Peyer's patch (tissue), 4 donors: ENCODE data around the gene LAMA5.

ENCODE experiments used
- POLR2A ChIP-seq, 2 donors: fragments of 450-650 bp; IDR thresholded peaks; one replicate each; pipeline ENCODE4 v1.5.1; 2017; ENCODE audit warnings: antibody characterized with exemption in 2 of 2, mild to moderate bottlenecking in 2 of 2, moderate library complexity in 2 of 2
- TF ChIP-seq, protein P1 (sequence below), 6 experiments: fragments of 450-650 bp in 4 of 6; fragments of 200-600 bp in 2 of 6; sonication (generic) in 1 of 6; IDR thresholded peaks; one replicate each; pipeline ENCODE4 v1.5.1; 2017 to 2019; ENCODE audit warnings: antibody characterized with exemption in 6 of 6, mild to moderate bottlenecking in 3 of 6, moderate library complexity in 1 of 6

DNA sequence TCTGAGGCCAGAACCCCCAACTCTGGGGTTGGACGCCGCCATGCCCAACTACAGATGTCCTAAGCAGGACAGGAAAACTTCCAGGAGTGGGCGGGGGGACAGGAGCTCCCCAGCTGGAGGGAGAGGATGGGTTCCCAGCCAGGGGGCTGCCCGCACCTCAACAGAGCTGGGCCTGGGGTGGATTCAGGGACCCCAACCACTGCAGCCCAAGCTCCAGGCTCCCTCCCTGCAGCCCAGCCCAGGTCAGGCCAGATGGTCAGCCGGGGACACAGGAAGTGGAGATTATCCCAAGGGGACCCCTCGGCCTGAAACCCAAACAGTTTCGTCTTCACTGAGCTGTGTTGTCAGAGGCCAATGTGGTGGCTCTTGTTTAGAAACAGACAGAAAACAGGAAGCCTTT lies 9.4 kb downstream of the LAMA5 start:
- TF ChIP-seq, protein P1, sequence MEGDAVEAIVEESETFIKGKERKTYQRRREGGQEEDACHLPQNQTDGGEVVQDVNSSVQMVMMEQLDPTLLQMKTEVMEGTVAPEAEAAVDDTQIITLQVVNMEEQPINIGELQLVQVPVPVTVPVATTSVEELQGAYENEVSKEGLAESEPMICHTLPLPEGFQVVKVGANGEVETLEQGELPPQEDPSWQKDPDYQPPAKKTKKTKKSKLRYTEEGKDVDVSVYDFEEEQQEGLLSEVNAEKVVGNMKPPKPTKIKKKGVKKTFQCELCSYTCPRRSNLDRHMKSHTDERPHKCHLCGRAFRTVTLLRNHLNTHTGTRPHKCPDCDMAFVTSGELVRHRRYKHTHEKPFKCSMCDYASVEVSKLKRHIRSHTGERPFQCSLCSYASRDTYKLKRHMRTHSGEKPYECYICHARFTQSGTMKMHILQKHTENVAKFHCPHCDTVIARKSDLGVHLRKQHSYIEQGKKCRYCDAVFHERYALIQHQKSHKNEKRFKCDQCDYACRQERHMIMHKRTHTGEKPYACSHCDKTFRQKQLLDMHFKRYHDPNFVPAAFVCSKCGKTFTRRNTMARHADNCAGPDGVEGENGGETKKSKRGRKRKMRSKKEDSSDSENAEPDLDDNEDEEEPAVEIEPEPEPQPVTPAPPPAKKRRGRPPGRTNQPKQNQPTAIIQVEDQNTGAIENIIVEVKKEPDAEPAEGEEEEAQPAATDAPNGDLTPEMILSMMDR (IDR thresholded peaks at IDR 0.05) = no peak
- no peak for TF ChIP-seq POLR2A (IDR thresholded peaks at IDR 0.05)
